Measurements from ENCODE around the gene DIAPH3.

DIAPH3 gene

GRCh38 chr13:59970847-59971246 lies 192.9 kb downstream of the DIAPH3 start:
- in situ Hi-C loops (cut with MboI; ENCODE audit: low sequenced_read_pairs), result no loop called here

- in situ Hi-C loops (cut with MboI; ENCODE audit: low sequenced_read_pairs), result no loop called here
Measured at GRCh38 chr13:59963827-59964226, 199.9 kb downstream of the DIAPH3 start.

GRCh38 chr13:59963383-59963782 lies 200.3 kb downstream of the DIAPH3 start:
- in situ Hi-C loops (cut with MboI; ENCODE audit: low sequenced_read_pairs), result no loop called here

- in situ Hi-C loops (cut with MboI; ENCODE audit: low sequenced_read_pairs), result no loop called here
Measured at GRCh38 chr13:59962343-59962742, 201.4 kb downstream of the DIAPH3 start.

DNA sequence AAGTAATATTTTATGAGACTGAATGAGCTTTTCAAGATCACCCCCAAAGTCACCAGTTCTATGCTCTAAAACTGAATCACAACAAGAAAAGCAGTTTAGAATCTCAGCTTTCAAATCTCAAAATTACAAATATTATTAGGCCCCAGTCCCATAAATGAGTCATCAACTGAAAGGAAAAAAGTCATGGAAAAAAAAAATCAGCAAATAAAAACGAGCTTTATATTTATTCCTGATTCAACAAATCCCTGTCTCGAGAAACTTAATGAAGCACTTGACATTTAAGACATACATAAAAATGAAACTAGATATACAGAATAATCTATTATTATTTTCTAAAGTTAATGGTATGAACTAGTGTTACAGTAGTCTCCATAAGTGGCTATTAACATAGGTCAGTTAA lies 203.0 kb downstream of the DIAPH3 start:
- in situ Hi-C loops (cut with MboI; ENCODE audit: low sequenced_read_pairs), result no loop called here

DNA sequence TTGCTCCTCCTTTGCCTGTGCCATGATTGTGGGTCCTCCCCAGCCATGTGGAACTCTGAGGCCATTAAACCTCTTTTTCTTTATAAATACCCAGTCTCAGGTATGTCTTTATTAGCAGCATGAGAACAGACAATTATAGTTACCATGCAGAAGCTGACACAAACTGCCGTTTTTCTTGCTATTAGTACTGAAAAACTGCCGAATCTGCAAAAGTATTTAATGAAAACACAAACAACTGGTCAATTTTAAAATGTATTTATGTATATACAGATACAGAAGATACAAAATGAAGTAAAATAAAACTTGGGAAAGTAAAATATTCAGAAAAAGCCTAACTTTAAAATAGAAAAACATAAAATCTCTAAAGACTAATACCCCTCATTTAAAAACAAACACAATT lies 206.3 kb downstream of the DIAPH3 start:
- in situ Hi-C loops (cut with MboI; ENCODE audit: low sequenced_read_pairs), result no loop called here

DNA sequence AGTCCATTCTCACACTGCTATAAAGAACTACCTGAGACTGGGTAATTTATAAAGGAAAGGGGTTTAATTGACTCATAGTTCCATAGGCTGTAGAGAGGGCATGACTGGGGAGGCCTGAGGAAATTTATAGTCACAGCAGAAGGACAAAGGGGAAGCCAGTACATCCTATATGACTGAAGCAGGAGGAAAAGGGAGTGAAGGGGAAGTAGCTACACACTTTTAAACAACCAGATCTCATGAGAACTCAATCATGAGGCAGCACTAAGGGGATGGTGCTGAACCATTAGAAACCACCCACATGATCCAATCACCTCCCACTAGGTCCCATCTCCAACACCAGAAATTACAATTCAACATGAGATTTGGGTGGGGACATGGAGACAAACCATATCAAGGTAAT lies 209.1 kb downstream of the DIAPH3 start:
- in situ Hi-C loops (cut with MboI; ENCODE audit: low sequenced_read_pairs), result no loop called here

- in situ Hi-C loops (cut with MboI; ENCODE audit: low sequenced_read_pairs), result no loop called here
Measured at GRCh38 chr13:59951011-59951410, 212.7 kb downstream of the DIAPH3 start.

DNA sequence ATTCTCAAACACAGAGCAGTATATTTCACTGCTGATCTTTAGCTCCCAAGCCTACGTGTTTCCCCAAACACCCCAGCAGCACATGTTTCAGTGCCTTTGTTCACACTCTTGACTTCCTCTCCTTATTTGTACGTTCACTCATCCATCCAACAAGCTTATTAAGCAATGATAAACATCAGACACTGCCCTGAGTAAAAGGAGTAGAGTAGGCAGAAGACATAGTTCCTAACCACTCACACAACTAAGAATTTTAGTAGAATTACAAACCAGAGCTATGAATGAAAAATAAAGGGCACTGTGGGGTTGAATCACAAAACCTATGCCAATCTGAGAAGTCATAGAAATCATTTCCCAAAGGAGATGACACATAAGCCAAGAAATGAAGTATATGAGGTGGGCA lies 213.5 kb downstream of the DIAPH3 start:
- in situ Hi-C loops (cut with MboI; ENCODE audit: low sequenced_read_pairs), result no loop called here

- in situ Hi-C loops (cut with MboI; ENCODE audit: low sequenced_read_pairs), result no loop called here
Measured at GRCh38 chr13:59948686-59949085, 215.0 kb downstream of the DIAPH3 start.

GRCh38 chr13:59946944-59947343 lies 216.8 kb downstream of the DIAPH3 start:
- in situ Hi-C loops (cut with MboI; ENCODE audit: low sequenced_read_pairs), result no loop called here

- in situ Hi-C loops (cut with MboI; ENCODE audit: low sequenced_read_pairs), result no loop called here
Measured at GRCh38 chr13:59931621-59932020, 232.1 kb downstream of the DIAPH3 start.

DNA sequence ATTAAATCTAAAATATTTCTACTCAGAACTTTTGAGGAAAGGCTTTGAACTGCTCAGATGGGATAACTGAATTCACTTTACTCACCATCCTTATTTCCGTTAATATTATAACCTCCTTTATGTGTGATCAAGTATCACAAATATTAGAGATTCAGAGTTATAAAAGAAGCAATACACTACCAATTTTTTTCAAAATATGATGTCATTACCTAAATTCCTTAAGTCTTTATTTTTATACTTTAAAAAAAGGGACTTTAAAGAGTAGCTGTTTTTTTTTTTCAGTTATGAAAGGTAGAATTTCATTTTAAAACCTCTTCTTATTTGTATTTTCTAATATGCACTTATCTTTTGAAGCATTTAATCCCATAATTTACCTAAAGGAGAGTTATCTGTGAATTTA lies 239.5 kb downstream of the DIAPH3 start:
- in situ Hi-C loops (cut with MboI; ENCODE audit: low sequenced_read_pairs), result no loop called here

DNA sequence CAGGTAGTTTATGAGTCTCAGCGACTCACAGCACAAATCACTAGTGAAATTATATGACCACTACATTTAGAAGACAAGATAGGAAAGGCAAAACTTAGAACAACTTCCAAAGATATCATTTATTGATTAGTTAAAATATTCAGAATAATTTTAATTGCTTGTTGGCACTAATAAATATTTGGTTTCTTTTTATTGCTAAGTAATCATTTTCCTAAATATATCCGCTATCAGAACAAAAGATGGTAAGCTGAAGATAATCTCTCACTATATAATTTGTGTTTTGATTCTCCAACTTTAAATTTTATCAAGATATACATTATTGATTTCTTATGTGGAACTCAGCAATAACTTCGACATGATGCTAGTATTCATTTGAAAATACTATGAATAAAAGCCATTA lies 248.5 kb downstream of the DIAPH3 start:
- in situ Hi-C loops (cut with MboI; ENCODE audit: low sequenced_read_pairs), result no loop called here

DNA sequence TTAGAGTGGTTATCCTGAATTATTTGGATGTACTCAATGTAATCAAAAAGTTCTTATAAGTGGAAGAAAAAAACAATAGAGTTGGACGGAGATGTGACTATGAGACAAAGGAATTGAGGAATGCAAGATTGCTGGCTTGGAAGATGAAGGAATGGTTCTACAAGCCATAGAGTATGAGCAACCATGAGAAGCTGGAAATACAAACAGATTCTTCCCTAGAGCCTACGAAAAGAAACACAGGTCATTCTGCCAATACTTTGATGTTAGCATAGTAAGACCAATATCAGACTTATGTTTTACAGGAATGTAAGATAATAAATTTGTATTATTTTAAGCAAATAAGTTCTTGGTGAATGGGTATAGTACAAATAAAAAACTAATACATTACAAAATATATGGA lies 249.2 kb downstream of the DIAPH3 start:
- in situ Hi-C loops (cut with MboI; ENCODE audit: low sequenced_read_pairs), result no loop called here

GRCh38 chr13:59906413-59907049 lies 257.2 kb downstream of the DIAPH3 start:
- in situ Hi-C loops (cut with MboI; ENCODE audit: low sequenced_read_pairs), result no loop called here

- in situ Hi-C loops (cut with MboI; ENCODE audit: low sequenced_read_pairs), result no loop called here
Measured at GRCh38 chr13:59901191-59901590, 262.5 kb downstream of the DIAPH3 start.

DNA sequence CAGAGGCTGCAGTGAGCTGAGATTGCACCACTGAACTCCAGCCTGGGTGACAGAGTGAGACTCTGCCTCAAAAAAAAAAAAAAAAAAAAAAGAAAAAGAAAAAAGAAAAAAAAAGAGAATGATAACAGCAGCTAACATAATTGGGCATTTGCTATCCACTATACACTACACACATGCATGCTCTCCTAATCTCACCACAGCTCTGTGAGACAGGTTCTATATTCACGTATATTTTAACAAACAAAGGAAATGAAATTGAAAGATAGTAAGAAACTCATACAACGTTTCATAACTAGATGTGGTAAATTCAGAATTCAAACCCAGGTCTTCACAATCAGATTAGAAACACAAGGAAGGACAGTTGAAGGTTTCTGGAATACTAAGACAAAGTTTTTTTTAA lies 265.7 kb downstream of the DIAPH3 start:
- in situ Hi-C loops (cut with MboI; ENCODE audit: low sequenced_read_pairs), result no loop called here

DNA sequence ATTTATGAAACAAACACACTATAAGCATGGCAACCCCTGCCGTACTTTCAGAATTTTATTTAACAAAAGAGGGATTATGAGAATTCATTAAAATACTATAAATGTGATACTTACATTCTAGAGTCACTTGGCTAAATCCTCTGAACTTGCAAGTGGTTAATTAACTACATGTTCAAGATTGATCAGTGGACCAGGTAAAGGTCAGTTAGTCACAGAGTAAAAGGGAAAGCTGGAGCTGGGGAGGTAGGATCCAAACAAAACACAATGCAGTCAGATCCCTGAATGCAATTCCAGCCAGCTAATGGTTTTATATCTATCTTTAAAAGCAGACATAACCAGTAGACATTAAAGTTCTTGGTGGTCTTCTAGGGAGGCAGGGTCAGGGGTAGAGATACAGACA lies 270.5 kb downstream of the DIAPH3 start:
- in situ Hi-C loops (cut with MboI; ENCODE audit: low sequenced_read_pairs), result no loop called here

GRCh38 chr13:59891053-59891452 lies 272.7 kb downstream of the DIAPH3 start:
- in situ Hi-C loops (cut with MboI; ENCODE audit: low sequenced_read_pairs), result no loop called here

DNA sequence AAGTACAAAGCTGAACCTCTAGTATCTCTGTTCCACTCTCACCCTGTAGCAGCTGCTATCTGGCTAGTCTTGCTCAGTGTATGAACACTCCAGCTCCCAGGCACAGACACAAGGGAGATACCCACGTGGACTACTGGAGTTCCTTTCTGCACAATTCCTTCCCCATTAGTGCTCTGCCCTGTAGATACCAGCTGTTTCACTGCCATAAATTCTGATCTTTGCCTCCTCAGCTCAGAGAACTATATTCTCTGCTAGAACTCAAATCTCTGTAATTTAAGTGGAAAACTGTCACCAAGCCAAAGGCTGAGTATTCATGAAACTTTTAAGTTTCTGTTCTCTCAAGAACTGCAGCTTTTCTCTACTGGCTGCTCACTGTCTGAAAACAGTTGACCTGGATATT lies 273.7 kb downstream of the DIAPH3 start:
- in situ Hi-C loops (cut with MboI; ENCODE audit: low sequenced_read_pairs), result no loop called here

GRCh38 chr13:59888408-59888807 lies 275.3 kb downstream of the DIAPH3 start:
- in situ Hi-C loops (cut with MboI; ENCODE audit: low sequenced_read_pairs), result no loop called here

GRCh38 chr13:59885076-59885475 lies 278.7 kb downstream of the DIAPH3 start:
- in situ Hi-C loops (cut with MboI; ENCODE audit: low sequenced_read_pairs), result no loop called here

Data from HL-60/S4 treated with retinoic acid at 250 ng/mL for 4 days and 3 days (cell line).